GM08714 (cell line): ENCODE measurements around the gene TMEM244.
"Not testable (repeated sequence)": the region's sequence is repeated elsewhere in the genome, so short reads cannot be mapped to it uniquely, and the experiment has no call there.

Experiments
- H3K4me3 ChIP-seq: fragments of 200-500 bp; sonication (Bioruptor generic); 2 replicates; pipeline ENCODE4 v1.5.1; 2014; ENCODE audit warnings: mild to moderate bottlenecking, low read length, inconsistent platforms
- ZNF274 ChIP-seq: IDR thresholded peaks from 2 replicates; pipeline ENCODE4 v1.6.1; 2012; ENCODE audit warnings: mild to moderate bottlenecking, low read depth, low read length

The TMEM244 gene

GRCh38 chr6:129812145-129812777 lies 48.9 kb downstream of the TMEM244 start:
- H3K4me3 ChIP-seq = no peak overlapping the region
- TF ChIP-seq ZNF274 = no peak

DNA sequence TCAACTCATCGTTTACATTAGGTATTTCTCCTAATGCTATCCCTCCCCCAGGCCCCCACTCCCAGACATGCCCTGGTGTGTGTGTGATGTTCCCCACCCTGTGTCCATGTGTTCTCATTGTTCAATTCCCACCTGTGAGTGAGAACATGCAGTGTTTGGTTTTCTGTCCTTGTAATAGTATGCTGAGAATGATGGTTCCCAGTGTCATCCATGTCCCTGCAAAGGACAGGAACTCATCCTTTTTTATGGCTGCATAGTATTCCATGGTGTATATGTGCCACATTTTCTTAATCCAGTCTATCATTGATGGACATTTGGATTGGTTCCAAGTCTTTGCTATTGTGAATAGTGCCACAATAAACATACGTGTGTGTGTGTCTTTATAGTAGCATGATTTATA lies 54.0 kb downstream of the TMEM244 start:
- H3K4me3 ChIP-seq = not testable (repeated sequence)

- H3K4me3 ChIP-seq = not testable (repeated sequence)
Observed at GRCh38 chr6:129802920-129803319, 58.2 kb downstream of the TMEM244 start.

GRCh38 chr6:129801909-129802308 lies 59.2 kb downstream of the TMEM244 start:
- no peak overlapping the region for H3K4me3 ChIP-seq
- TF ChIP-seq ZNF274 = no peak

- H3K4me3 ChIP-seq = no peak overlapping the region
- no peak for TF ChIP-seq ZNF274
Observed at GRCh38 chr6:129795261-129795660, 65.9 kb downstream of the TMEM244 start.

GRCh38 chr6:129793447-129793846 lies 67.7 kb downstream of the TMEM244 start:
- H3K4me3 ChIP-seq = no peak overlapping the region
- TF ChIP-seq ZNF274 = no peak

DNA sequence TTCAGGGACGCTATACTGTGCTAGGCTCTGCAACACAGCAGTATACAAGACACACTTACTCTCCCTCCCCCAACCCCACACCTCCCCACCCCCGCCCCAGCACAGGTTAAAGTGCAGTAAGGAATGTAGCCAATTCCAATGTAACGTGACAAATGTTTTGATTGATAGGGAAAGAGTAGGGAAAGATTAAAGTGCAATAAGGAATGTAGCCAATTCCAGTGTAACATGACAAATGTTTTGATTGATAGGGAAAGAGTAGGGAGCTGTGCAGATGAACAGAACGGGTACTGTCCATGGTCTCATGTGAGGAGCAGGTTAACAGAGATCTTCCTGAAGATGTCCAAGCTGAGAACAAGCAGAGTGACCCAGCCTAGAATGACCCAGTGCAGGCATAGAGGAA lies 69.1 kb downstream of the TMEM244 start:
- TF ChIP-seq ZNF274 = no peak
- no peak overlapping the region for H3K4me3 ChIP-seq

- H3K4me3 ChIP-seq = no peak overlapping the region
- no peak for TF ChIP-seq ZNF274
Observed at GRCh38 chr6:129790785-129791184, 70.3 kb downstream of the TMEM244 start.

- no peak overlapping the region for H3K4me3 ChIP-seq
- no peak for TF ChIP-seq ZNF274
Observed at GRCh38 chr6:129789974-129790373, 71.1 kb downstream of the TMEM244 start.

- no peak overlapping the region for H3K4me3 ChIP-seq
Observed at GRCh38 chr6:129787816-129788215, 73.3 kb downstream of the TMEM244 start.

GRCh38 chr6:129786548-129786947 lies 74.6 kb downstream of the TMEM244 start:
- H3K4me3 ChIP-seq = no peak overlapping the region
- no peak for TF ChIP-seq ZNF274

More at GRCh38 chr6:129787816-129788215, 73.3 kb downstream of the TMEM244 start:
- TF ChIP-seq ZNF274 = no peak

- no peak overlapping the region for H3K4me3 ChIP-seq
- no peak for TF ChIP-seq ZNF274
Observed at GRCh38 chr6:129785756-129786135, 75.4 kb downstream of the TMEM244 start.

- H3K4me3 ChIP-seq = no peak overlapping the region
- no peak for TF ChIP-seq ZNF274
Observed at GRCh38 chr6:129785047-129785755, 75.9 kb downstream of the TMEM244 start.
